H1 (cell line): Measurements from ENCODE around the gene KATNIP. TPM values are rescaled to one million over a fixed set of nuclear protein-coding genes. Genes with fewer than 3 reads are reported as not detected.

Source experiments
- CTCF ChIA-PET: fragments of 300-600 bp; sonication (Branson Sonifier 250); formaldehyde crosslinking; loops from one replicate; lab custom pipeline; 2021; ENCODE audit not compliant: partially characterized antibody; lab: Charles Lee
- POLR2A ChIA-PET: fragments of 300-600 bp; sonication (Branson Sonifier 250); formaldehyde crosslinking; loops from one replicate; lab custom pipeline; 2021; ENCODE audit warnings: inconsistent platforms; ENCODE audit not compliant: partially characterized antibody; lab: Charles Lee
- DNase-seq, 2 experiments: peaks; one replicate each; pipeline versions ENCODE4 v3.0.0 to v3.0.0-alpha.2; 2010 to 2022; ENCODE audit warnings: low spot score in 2 of 2, low read depth in 1 of 2, mixed read lengths in 1 of 2
- FAIRE-seq: peaks from 2 replicates; lab custom pipeline; 2011; peaks lifted over from hg19 to GRCh38; lab: Jason Lieb, UNC
- H2AFZ ChIP-seq: 2 replicates; pipeline ENCODE4 v1.8.1; 2012; ENCODE audit warnings: low read length, inconsistent platforms
- H2AK5ac ChIP-seq: 2 replicates; pipeline ENCODE4 v1.6.1; 2013; ENCODE audit warnings: low read depth, low read length
- H2BK120ac ChIP-seq: replicated peaks from 2 replicates; pipeline ENCODE3; 2013; ENCODE audit warnings: low read depth, low read length, inconsistent platforms
- H2BK12ac ChIP-seq: 2 replicates; pipeline ENCODE4 v1.6.1; 2013; ENCODE audit warnings: low read depth, low read length
- H2BK15ac ChIP-seq: 2 replicates; pipeline ENCODE4 v1.6.1; 2013; ENCODE audit warnings: low read length
- H2BK20ac ChIP-seq: 2 replicates; pipeline ENCODE4 v1.6.1; 2013; ENCODE audit warnings: low read length
- H2BK5ac ChIP-seq: 2 replicates; pipeline ENCODE4 v1.6.1; 2013; ENCODE audit warnings: low read depth, low read length
- H3K14ac ChIP-seq: 2 replicates; pipeline ENCODE4 v1.6.1; 2013; ENCODE audit warnings: inconsistent platforms; ENCODE audit not compliant: insufficient read length
- H3K18ac ChIP-seq: 2 replicates; pipeline ENCODE4 v1.6.1; 2013; ENCODE audit warnings: low read length; ENCODE audit errors: extremely low read depth
- H3K23ac ChIP-seq: 2 replicates; pipeline ENCODE4 v1.6.1; 2013; ENCODE audit warnings: inconsistent platforms; ENCODE audit not compliant: insufficient read length
- H3K23me2 ChIP-seq: 2 replicates; pipeline ENCODE4 v1.6.1; 2013; ENCODE audit warnings: low read depth, low read length
- H3K27ac ChIP-seq: 2 replicates; pipeline ENCODE4 v1.6.1; 2011; ENCODE audit warnings: low read depth, low read length, inconsistent platforms
- H3K27me3 ChIP-seq, 4 experiments: replicated peaks in 1 of 4; 1 replicate in 1 of 4; 2 replicates in 3 of 4; pipeline versions ENCODE4 v1.6.1 to v1.8.1; 2011 to 2013; ENCODE audit warnings: low read length in 3 of 4, mild to moderate bottlenecking in 3 of 4, inconsistent platforms in 2 of 4, mixed read lengths in 2 of 4, moderate library complexity in 1 of 4; ENCODE audit not compliant: control insufficient read depth in 3 of 4, insufficient read depth in 3 of 4; ENCODE audit errors: extremely low read depth in 1 of 4
- H3K36me3 ChIP-seq, 4 experiments: 2 replicates each; pipeline versions ENCODE4 v1.6.1 to v1.8.1; 2011 to 2013; ENCODE audit warnings: mild to moderate bottlenecking in 4 of 4, low read length in 3 of 4, moderate library complexity in 2 of 4, control low read depth in 1 of 4, inconsistent platforms in 1 of 4; ENCODE audit not compliant: insufficient read depth in 4 of 4, control insufficient read depth in 2 of 4
- H3K4ac ChIP-seq: replicated peaks from 2 replicates; pipeline ENCODE3; 2013; ENCODE audit warnings: low read length, low read depth, mixed read lengths, inconsistent platforms; ENCODE audit not compliant: insufficient read length
- H3K4me1 ChIP-seq, 4 experiments: replicated peaks in 1 of 4; 1 replicate in 1 of 4; 2 replicates in 3 of 4; pipeline versions ENCODE4 v1.6.1 to v1.8.1; 2011 to 2013; ENCODE audit warnings: low read length in 3 of 4, inconsistent platforms in 2 of 4, mixed read lengths in 1 of 4; ENCODE audit not compliant: insufficient read depth in 4 of 4, control insufficient read depth in 3 of 4
- H3K4me2 ChIP-seq, 2 experiments: 2 replicates each; pipeline versions ENCODE4 v1.6.1 to v1.8.1; 2011 to 2013; ENCODE audit warnings: low read depth in 2 of 2, low read length in 2 of 2, control low read depth in 1 of 2, inconsistent platforms in 1 of 2, mild to moderate bottlenecking in 1 of 2; ENCODE audit not compliant: insufficient read depth in 1 of 2
- H3K4me3 ChIP-seq, 4 experiments: fragments of 200-600, 300-600 bp in 1 of 4; sonication (generic), shearing (Covaris generic), sonication (Bioruptor Twin) in 1 of 4; 2 replicates each; pipeline versions ENCODE4 v1.5.1 to v1.8.1; 2011 to 2016; ENCODE audit warnings: low read length in 4 of 4, low read depth in 3 of 4, control low read depth in 2 of 4, inconsistent platforms in 2 of 4, mild to moderate bottlenecking in 2 of 4, mixed read lengths in 1 of 4, moderate library complexity in 1 of 4; ENCODE audit not compliant: insufficient read depth in 2 of 4; ENCODE audit errors: extremely low read depth in 1 of 4
- H3K56ac ChIP-seq: replicated peaks from 2 replicates; pipeline ENCODE3; 2013; ENCODE audit warnings: low read depth, mild to moderate bottlenecking, mixed read lengths, low read length, inconsistent platforms; ENCODE audit not compliant: insufficient read length
- H3K79me1 ChIP-seq: 2 replicates; pipeline ENCODE4 v1.6.1; 2013; ENCODE audit warnings: low read depth, low read length, control low read depth
- H3K79me2 ChIP-seq, 2 experiments: 2 replicates each; pipeline versions ENCODE4 v1.6.1 to v1.8.1; 2012 to 2013; ENCODE audit warnings: low read length in 2 of 2, mild to moderate bottlenecking in 2 of 2, inconsistent platforms in 1 of 2; ENCODE audit not compliant: insufficient read depth in 2 of 2, control insufficient read depth in 1 of 2
- H3K9ac ChIP-seq, 4 experiments: replicated peaks in 1 of 4; 1 replicate in 1 of 4; 2 replicates in 3 of 4; pipeline versions ENCODE4 v1.6.1 to v1.8.1; 2011 to 2013; ENCODE audit warnings: low read depth in 3 of 4, low read length in 3 of 4, control low read depth in 2 of 4, mild to moderate bottlenecking in 2 of 4, moderate library complexity in 2 of 4, inconsistent platforms in 1 of 4; ENCODE audit errors: extremely low read depth in 1 of 4
- H3K9me3 ChIP-seq, 2 experiments: 2 replicates each; pipeline versions ENCODE4 v1.6.1 to v1.8.1; 2012 to 2013; ENCODE audit warnings: mild to moderate bottlenecking in 2 of 2, moderate library complexity in 2 of 2, control low read depth in 1 of 2, inconsistent platforms in 1 of 2, low read depth in 1 of 2, low read length in 1 of 2, mixed read lengths in 1 of 2; ENCODE audit not compliant: insufficient read depth in 2 of 2
- H4K20me1 ChIP-seq, 2 experiments: replicated peaks in 1 of 2; 2 replicates each; pipeline versions ENCODE3 to v1.8.1; 2011 to 2013; ENCODE audit warnings: inconsistent platforms in 2 of 2, low read length in 2 of 2, mild to moderate bottlenecking in 1 of 2; ENCODE audit not compliant: insufficient read depth in 2 of 2, control insufficient read depth in 1 of 2
- H4K5ac ChIP-seq: 2 replicates; pipeline ENCODE4 v1.6.1; 2013; ENCODE audit warnings: low read length, low read depth, mixed read lengths, inconsistent platforms; ENCODE audit not compliant: insufficient read length
- H4K8ac ChIP-seq: 2 replicates; pipeline ENCODE4 v1.8.0; 2013; ENCODE audit warnings: mild to moderate bottlenecking, moderate library complexity, low read length, inconsistent platforms; ENCODE audit not compliant: insufficient read depth; ENCODE audit errors: extremely low read depth
- H4K91ac ChIP-seq: replicated peaks from 2 replicates; pipeline ENCODE3; 2013; ENCODE audit warnings: low read length, mixed read lengths, inconsistent platforms; ENCODE audit not compliant: insufficient read length
- ASH2L ChIP-seq: fragments of 200-600, 300-600 bp; sonication (generic); IDR thresholded peaks from one replicate; pipeline ENCODE4 v1.7.1; 2017; ENCODE audit warnings: low read length
- ATF3 ChIP-seq: IDR thresholded peaks from 2 replicates; pipeline ENCODE4 v1.6.1; 2011; ENCODE audit warnings: low read depth, mild to moderate bottlenecking, low read length; ENCODE audit not compliant: insufficient read depth
- CBX5 ChIP-seq: fragments of 300-800, 300-1000 bp; sonication (generic); IDR thresholded peaks from 2 replicates; pipeline ENCODE4 v1.7.1; 2016; ENCODE audit warnings: antibody characterized with exemption, low read length, low read depth
- CHD2 ChIP-seq: IDR thresholded peaks from 2 replicates; pipeline ENCODE4 v1.6.1; 2012; ENCODE audit warnings: low read length, improper control_type of control experiment
- GTF2F1 ChIP-seq: IDR thresholded peaks from 2 replicates; pipeline ENCODE4 v1.6.1; 2012; ENCODE audit warnings: low read depth, low read length, improper control_type of control experiment, borderline replicate concordance
- JUND ChIP-seq: IDR thresholded peaks from 2 replicates; pipeline ENCODE4 v1.6.1; 2011; ENCODE audit warnings: mild to moderate bottlenecking, improper control_type of control experiment, low read length
- KDM1A ChIP-seq: fragments of 200-600, 300-600 bp; sonication (generic); IDR thresholded peaks from 2 replicates; pipeline ENCODE4 v1.7.1; 2016; ENCODE audit warnings: mild to moderate bottlenecking, low read length, borderline replicate concordance
- KDM4A ChIP-seq: IDR thresholded peaks from one replicate; pipeline ENCODE4 v1.7.1; 2012; ENCODE audit warnings: low read depth, mild to moderate bottlenecking, moderate library complexity, low read length, inconsistent platforms; ENCODE audit not compliant: severe bottlenecking
- KDM5A ChIP-seq: fragments of 200-600 bp; IDR thresholded peaks from 2 replicates; pipeline ENCODE4 v1.7.1; 2012; ENCODE audit warnings: mild to moderate bottlenecking, low read length, inconsistent platforms, mixed read lengths
- POLR2A ChIP-seq, 2 experiments: IDR thresholded peaks; 1 replicate in 1 of 2; 2 replicates in 1 of 2; pipeline ENCODE4 v1.6.1; 2011; ENCODE audit warnings: low read depth in 2 of 2, low read length in 2 of 2, mild to moderate bottlenecking in 2 of 2; ENCODE audit errors: control extremely low read depth in 1 of 2
- RAD21 ChIP-seq, 2 experiments: IDR thresholded peaks in 1 of 2; conservative IDR thresholded peaks in 1 of 2; 2 replicates each; pipeline ENCODE4 v1.6.1; 2011; ENCODE audit warnings: low read depth in 2 of 2, low read length in 2 of 2, improper control_type of control experiment in 1 of 2, inconsistent platforms in 1 of 2, mild to moderate bottlenecking in 1 of 2, moderate library complexity in 1 of 2
- WGBS, 2 experiments: shearing (Covaris generic) in 1 of 2; methylation state at CpG; one replicate each; pipeline versions ENCODE4 v1.1.6 to v1.1.7; 2013 to 2015; ENCODE audit warnings: low lambda C conversion rate in 2 of 2, mixed read lengths in 2 of 2, inconsistent platforms in 1 of 2, low coverage in 1 of 2, missing lambda C conversion rate in 1 of 2; ENCODE audit not compliant: insufficient replicate concordance in 2 of 2, insufficient coverage in 1 of 2, insufficient read length in 1 of 2; ENCODE audit errors: extremely low coverage in 1 of 2, missing lambda C conversion rate in 1 of 2; 5-methylcytosine and 5-hydroxymethylcytosine counted together
- polyA plus RNA-seq, 7 experiments: library from polyadenylated mRNA; depleted of rRNA in 3 of 7; stranded (reverse) in 5 of 7; unstranded in 2 of 7; fragments of >200 nt in 5 of 7; fragments of 200-250 nt in 2 of 7; gene quantifications; 1 replicate in 5 of 7; 2 replicates in 1 of 7; 4 replicates in 1 of 7; pipeline versions ENCODE4 v1.2.1 to v1.2.3, GENCODE V29; 2011 to 2013; ENCODE audit warnings: missing spikeins in 2 of 7, mixed read lengths in 2 of 7
- total RNA-seq: library from RNA; stranded (reverse); fragmentation: NEBNext Ultra II Directional; extraction: Animal tissue kit (Norgen Biotek cat#: 25700); gene quantifications from 2 replicates; pipeline ENCODE4 v1.2.1, GENCODE V29; 2021

KATNIP gene
- total and polyA plus RNA-seq, 2 of the 8 experiments (the other 6 are each of a cell fraction or from before 2014, with no cell fraction given): 7.9 to 20.0 TPM

GRCh38 chr16:27534256-27534655, 15.7 kb upstream of the KATNIP start:
- POLR2A ChIA-PET: no interaction called here
- no peak overlapping the region for H2BK120ac ChIP-seq
- H2AFZ ChIP-seq: no peak overlapping the region
- H3K79me1 ChIP-seq: peaks cover 2% of the 10 kb centered on the region
- H3K27me3 ChIP-seq: no peaks in the 10 kb centered on the region
- H2AK5ac ChIP-seq: no peak overlapping the region
- H2BK12ac ChIP-seq: no peak overlapping the region
- no peak for DNase-seq
- H3K4ac ChIP-seq: no peak overlapping the region
- no peak overlapping the region for H3K4me3 ChIP-seq
- no peaks in the 10 kb centered on the region for H3K23me2 ChIP-seq
- CTCF ChIA-PET: interaction anchor here (5.5 kb wide), 1 partner anchor 19 kb away, joined by 27 read pairs; no protein-coding TSS in a partner anchor
- no peak for FAIRE-seq
- H4K20me1 ChIP-seq: peaks cover 0 to 8% of the 10 kb centered on the region in 2 experiments
- H3K4me1 ChIP-seq: no peaks in the 10 kb centered on the region
- H3K79me2 ChIP-seq: no peaks in the 10 kb centered on the region
- H3K23ac ChIP-seq: no peak overlapping the region
- H3K56ac ChIP-seq: no peak overlapping the region
- H2BK20ac ChIP-seq: no peak overlapping the region
- no peak overlapping the region for H3K18ac ChIP-seq
- no peak overlapping the region for H3K14ac ChIP-seq
- H2BK15ac ChIP-seq: no peak overlapping the region
- H4K91ac ChIP-seq: no peak overlapping the region
- no peak overlapping the region for H3K9ac ChIP-seq
- H2BK5ac ChIP-seq: no peak overlapping the region
- H4K8ac ChIP-seq: no peak overlapping the region
- no peak overlapping the region for H3K4me2 ChIP-seq
- no peak overlapping the region for H4K5ac ChIP-seq
- H3K36me3 ChIP-seq: peaks cover 22 to 79% (median 60%) of the 10 kb centered on the region in 4 experiments
- no peak for TF ChIP-seq GTF2F1
- TF ChIP-seq POLR2A (IDR thresholded peaks at IDR 0.05; ENCODE audit: control extremely low read depth in 1 of 2, low read depth in 2 of 2, low read length in 2 of 2): no peak
- TF ChIP-seq ATF3: no peak
- TF ChIP-seq JUND: no peak
- TF ChIP-seq CHD2: no peak
- no peak for TF ChIP-seq KDM4A
- no peak for TF ChIP-seq KDM1A
- TF ChIP-seq RAD21 (IDR thresholded peaks at IDR 0.05 in 1 of 2, conservative IDR thresholded peaks at IDR 0.05 in 1 of 2; ENCODE audit: low read depth in 2 of 2, low read length in 2 of 2): no peak
- no peak for TF ChIP-seq KDM5A
- no peak for TF ChIP-seq CBX5
- no peak for TF ChIP-seq ASH2L
- H3K9me3 ChIP-seq: no peaks in the 10 kb centered on the region
- WGBS, 2 experiments: 86% methylated on average over 4 of the region's 4 CpGs; no CpG with 5 or more reads in 1 of the 2 experiments
- H3K27ac ChIP-seq: no peak overlapping the region
